Measurements from ENCODE around the gene MRPL47.

- TF ChIP-seq MAFK (IDR thresholded peaks at IDR 0.05; ENCODE audit: low read length) (no peak), CTCF (IDR thresholded peaks at IDR 0.05 in 2 of 3, conservative IDR thresholded peaks at IDR 0.05 in 1 of 3; ENCODE audit: insufficient read depth in 2 of 3, low read depth in 1 of 3, low read length in 3 of 3) (no peak), MAFF (IDR thresholded peaks at IDR 0.05; ENCODE audit: low read length) (no peak), DEAF1 (CRISPR knock-in tag; IDR thresholded peaks at IDR 0.05) (no peak), KLF16 (IDR thresholded peaks at IDR 0.05) (no peak), PTTG1 (tag; IDR thresholded peaks at IDR 0.05; ENCODE audit: low read depth) (no peak), NR2C2 (CRISPR knock-in tag; IDR thresholded peaks at IDR 0.05) (no peak), NR2C2 (tag; IDR thresholded peaks at IDR 0.05) (no peak), MAX (CRISPR knock-in tag; IDR thresholded peaks at IDR 0.05) (no peak), CBX5 (IDR thresholded peaks at IDR 0.05; ENCODE audit: borderline replicate concordance, low read depth) (no peak)
Measured at GRCh38 chr3:179542375-179542774, 62.1 kb downstream of the MRPL47 start.
